ENCODE results near the gene ZNF280C.

ZNF280C gene

GRCh38 chrX:130172127-130172845 lies 96.4 kb downstream of the ZNF280C start:
- DNase-seq (ENCODE audit: low read depth): no peak
- TF ChIP-seq CTCF (IDR thresholded peaks at IDR 0.05; ENCODE audit: low read length, missing control alignments): no peak
- H3K4me3 ChIP-seq (replicated peaks; ENCODE audit: low read depth, low read length): peak overlapping the region; percentile 47

GRCh38 chrX:130171446-130172126 lies 97.1 kb downstream of the ZNF280C start, which contains the start of gene RAB33A:
RAB33A (plus strand) TSS chrX:130171962; CDS start chrX:130172063, 101 bp downstream.
- no peak for TF ChIP-seq CTCF (IDR thresholded peaks at IDR 0.05; ENCODE audit: low read length, missing control alignments)
- peak; percentile 11 for DNase-seq (ENCODE audit: low read depth)
- peak within 1 kb of the TSS; percentile 47 for H3K4me3 ChIP-seq (replicated peaks; ENCODE audit: low read depth, low read length)

GRCh38 chrX:130170752-130171445 lies 97.8 kb downstream of the ZNF280C start:
- no peak for TF ChIP-seq CTCF (IDR thresholded peaks at IDR 0.05; ENCODE audit: low read length, missing control alignments)
- DNase-seq (ENCODE audit: low read depth): no peak

GRCh38 chrX:130167040-130167439 lies 101.7 kb downstream of the ZNF280C start:
- peak overlapping the region; percentile 78 for H3K4me3 ChIP-seq (replicated peaks; ENCODE audit: low read depth, low read length)
- TF ChIP-seq CTCF (IDR thresholded peaks at IDR 0.05; ENCODE audit: low read length, missing control alignments): no peak
- DNase-seq (ENCODE audit: low read depth): no peak

More at GRCh38 chrX:130170752-130171445, 97.8 kb downstream of the ZNF280C start:
- H3K4me3 ChIP-seq (replicated peaks; ENCODE audit: low read depth, low read length): peak overlapping the region; percentile 47

GRCh38 chrX:130166503-130166777 lies 102.3 kb downstream of the ZNF280C start:
- no peak for DNase-seq (ENCODE audit: low read depth)
- peak overlapping the region; percentile 78 for H3K4me3 ChIP-seq (replicated peaks; ENCODE audit: low read depth, low read length)
- no peak for TF ChIP-seq CTCF (IDR thresholded peaks at IDR 0.05; ENCODE audit: low read length, missing control alignments)

GRCh38 chrX:130165703-130166502 lies 102.8 kb downstream of the ZNF280C start, which contains the start of gene AIFM1:
AIFM1 (minus strand) TSS chrX:130165841; CDS start chrX:130165656, 185 bp downstream.
- peak; percentile 97 for DNase-seq (ENCODE audit: low read depth)

More at GRCh38 chrX:130165703-130166502, 102.8 kb downstream of the ZNF280C start, which contains the start of gene AIFM1:
- peak within 1 kb of the TSS; percentile 78 for H3K4me3 ChIP-seq (replicated peaks; ENCODE audit: low read depth, low read length)
- TF ChIP-seq CTCF (IDR thresholded peaks at IDR 0.05; ENCODE audit: low read length, missing control alignments): no peak

All from fibroblast of pulmonary artery (primary cell).